Glutamatergic neuron (in vitro differentiated cells): Measurements from ENCODE around the gene CNOT1. TPM values are rescaled to one million over a fixed set of nuclear protein-coding genes. Genes with fewer than 3 reads are reported as not detected.

Source experiments
- DNase-seq: peaks from one replicate; pipeline ENCODE4 v3.0.0; 2022
- H3K27ac Mint-ChIP-seq: one replicate; pipeline ENCODE4 v1.8.0; 2020; ENCODE audit warnings: mild to moderate bottlenecking, mixed read lengths, inconsistent platforms; ENCODE audit not compliant: unreplicated experiment
- H3K27me3 Mint-ChIP-seq: one replicate; pipeline ENCODE4 v1.8.0; 2020; ENCODE audit warnings: mild to moderate bottlenecking, moderate library complexity, mixed read lengths, inconsistent platforms; ENCODE audit not compliant: unreplicated experiment
- H3K36me3 Mint-ChIP-seq: one replicate; pipeline ENCODE4 v1.8.0; 2020; ENCODE audit warnings: mild to moderate bottlenecking, mixed read lengths, inconsistent platforms; ENCODE audit not compliant: unreplicated experiment
- H3K4me1 Mint-ChIP-seq: one replicate; pipeline ENCODE4 v1.8.0; 2020; ENCODE audit warnings: mild to moderate bottlenecking, low read depth, mixed read lengths, inconsistent platforms; ENCODE audit not compliant: unreplicated experiment
- H3K4me3 Mint-ChIP-seq: one replicate; pipeline ENCODE4 v1.8.0; 2020; ENCODE audit warnings: mild to moderate bottlenecking, mixed read lengths, inconsistent platforms; ENCODE audit not compliant: unreplicated experiment
- H3K9me3 Mint-ChIP-seq: one replicate; pipeline ENCODE4 v1.8.0; 2020; ENCODE audit warnings: mild to moderate bottlenecking, moderate library complexity, mixed read lengths, inconsistent platforms; ENCODE audit not compliant: unreplicated experiment
- CTCF ChIP-seq: fragments of 200-600 bp; sonication (generic); IDR thresholded peaks from one replicate; pipeline ENCODE4 v1.5.0; 2021; ENCODE audit not compliant: partially characterized antibody, unreplicated experiment
- total RNA-seq: library from RNA; stranded (reverse); fragmentation: NEBNext Ultra II Directional; extraction: Animal tissue kit (Norgen Biotek cat#: 25700); gene quantifications from one replicate; pipeline ENCODE4 v1.2.1, GENCODE V29; 2021; ENCODE audit not compliant: unreplicated experiment

CNOT1 gene
- total RNA-seq, 1 donor from 2014 or later: 165 TPM

- Mint-ChIP-seq H3K27ac (no peak overlapping the region), H3K36me3 (no peaks in the 10 kb centered on the region), H3K27me3 (peaks cover 2% of the 10 kb centered on the region), H3K4me1 (peaks cover 4% of the 10 kb centered on the region), H3K9me3 (peaks cover 5% of the 10 kb centered on the region), H3K4me3 (no peak overlapping the region)
- DNase-seq: no peak
- TF ChIP-seq CTCF: no peak
Observed at GRCh38 chr16:58635502-58635901, 5.9 kb upstream of the CNOT1 start.

GRCh38 chr16:58634265-58634802, 4.7 kb upstream of the CNOT1 start:
- H3K36me3 Mint-ChIP-seq: no peaks in the 10 kb centered on the region
- DNase-seq: no peak
- H3K4me1 Mint-ChIP-seq: peaks cover 4% of the 10 kb centered on the region
- peaks cover 13% of the 10 kb centered on the region for H3K9me3 Mint-ChIP-seq
- H3K27me3 Mint-ChIP-seq: peaks cover 10% of the 10 kb centered on the region
- H3K27ac Mint-ChIP-seq: no peak overlapping the region
- no peak for TF ChIP-seq CTCF
- H3K4me3 Mint-ChIP-seq: no peak overlapping the region

- Mint-ChIP-seq H3K4me1 (peaks cover 5% of the 10 kb centered on the region), H3K9me3 (peaks cover 13% of the 10 kb centered on the region), H3K4me3 (peak overlapping the region; percentile 98), H3K27me3 (peaks cover 11% of the 10 kb centered on the region), H3K36me3 (no peaks in the 10 kb centered on the region), H3K27ac (peak overlapping the region; percentile 98)
- TF ChIP-seq CTCF: no peak
- DNase-seq: peak; percentile 32
Observed at GRCh38 chr16:58628845-58629732, 537 bp downstream of the CNOT1 start.

GRCh38 chr16:58624209-58624608, 5.4 kb downstream of the CNOT1 start:
- Mint-ChIP-seq H3K4me1 (peaks cover 5% of the 10 kb centered on the region), H3K27ac (no peak overlapping the region), H3K27me3 (no peaks in the 10 kb centered on the region), H3K9me3 (no peaks in the 10 kb centered on the region), H3K4me3 (no peak overlapping the region), H3K36me3 (no peaks in the 10 kb centered on the region)
- TF ChIP-seq CTCF: no peak
- no peak for DNase-seq

- Mint-ChIP-seq H3K27me3 (no peaks in the 10 kb centered on the region), H3K27ac (no peak overlapping the region), H3K4me1 (no peaks in the 10 kb centered on the region), H3K4me3 (no peak overlapping the region), H3K9me3 (no peaks in the 10 kb centered on the region), H3K36me3 (no peaks in the 10 kb centered on the region)
- DNase-seq: no peak
- no peak for TF ChIP-seq CTCF
Observed at GRCh38 chr16:58620396-58620795, 9.2 kb downstream of the CNOT1 start.
